T-helper 2 cell (primary cell): Measurements from ENCODE around the gene PPP4R1.
"Not testable (repeated sequence)": the region's sequence is repeated elsewhere in the genome, so short reads cannot be mapped to it uniquely, and the experiment has no call there.

Experiments used
- DNase-seq, 5 experiments: peaks; one replicate each; pipeline versions ENCODE4 v3.0.0 to v3.0.0-alpha.2; 2012 to 2022

Gene PPP4R1

GRCh38 chr18:9630444-9630843, 16.1 kb upstream of the PPP4R1 start:
- DNase-seq, result no peak

GRCh38 chr18:9629709-9630108, 15.3 kb upstream of the PPP4R1 start:
- DNase-seq, result no peak

- no peak for DNase-seq
Measured at GRCh38 chr18:9628984-9629383, 14.6 kb upstream of the PPP4R1 start.

- DNase-seq, result no peak
Measured at GRCh38 chr18:9627642-9628041, 13.3 kb upstream of the PPP4R1 start.

- DNase-seq, result no peak
Measured at GRCh38 chr18:9619990-9620389, 5.6 kb upstream of the PPP4R1 start.

GRCh38 chr18:9619545-9619944, 5.2 kb upstream of the PPP4R1 start:
- peak in 1 of 5 experiments; percentile 84 for DNase-seq

GRCh38 chr18:9619056-9619455, 4.7 kb upstream of the PPP4R1 start:
- no peak for DNase-seq

GRCh38 chr18:9617006-9617542, 2.7 kb upstream of the PPP4R1 start:
- no peak for DNase-seq

- no peak for DNase-seq
Measured at GRCh38 chr18:9616049-9616448, 1.7 kb upstream of the PPP4R1 start.

- DNase-seq, result no peak
Measured at GRCh38 chr18:9615280-9615797, 980 bp upstream of the PPP4R1 start.

- peak; percentile 3 to 39 (median 27) for DNase-seq
Measured at GRCh38 chr18:9613550-9614400, 584 bp downstream of the PPP4R1 start.

- peak in 2 of 5 experiments; percentile 8 to 82 for DNase-seq
Measured at GRCh38 chr18:9612977-9613376, 1.4 kb downstream of the PPP4R1 start.

GRCh38 chr18:9612215-9612830, 2.0 kb downstream of the PPP4R1 start:
- peak in 3 of 5 experiments; percentile 10 to 74 (median 26) for DNase-seq

GRCh38 chr18:9609190-9609589, 5.2 kb downstream of the PPP4R1 start:
- DNase-seq, result no peak

GRCh38 chr18:9608728-9609127, 5.6 kb downstream of the PPP4R1 start:
- DNase-seq, result no peak

GRCh38 chr18:9608298-9608697, 6.1 kb downstream of the PPP4R1 start:
- peak in 1 of 5 experiments; percentile 30 for DNase-seq

- not testable (repeated sequence) for DNase-seq
Measured at GRCh38 chr18:9607111-9607510, 7.2 kb downstream of the PPP4R1 start.

- DNase-seq, result no peak
Measured at GRCh38 chr18:9606039-9606438, 8.3 kb downstream of the PPP4R1 start.

- no peak for DNase-seq
Measured at GRCh38 chr18:9604348-9604747, 10.0 kb downstream of the PPP4R1 start.

GRCh38 chr18:9599328-9599727, 15.0 kb downstream of the PPP4R1 start:
- DNase-seq, result no peak

GRCh38 chr18:9597609-9598008, 16.8 kb downstream of the PPP4R1 start:
- no peak for DNase-seq

GRCh38 chr18:9596843-9597526, 17.4 kb downstream of the PPP4R1 start:
- no peak for DNase-seq

GRCh38 chr18:9596226-9596625, 18.1 kb downstream of the PPP4R1 start:
- DNase-seq, result no peak
